Common myeloid progenitor, CD34-positive (primary cell): ENCODE data around the gene PTH.
A peak's percentile ranks its signal among the peaks of the same experiment; 100 is the strongest.

Source experiments
- CTCF ChIA-PET: fragments of 350-600 bp; sonication (Branson Sonifier 250); formaldehyde crosslinking; loops from one replicate; lab custom pipeline; 2021; ENCODE audit warnings: antibody characterized with exemption; lab: Charles Lee
- POLR2A ChIA-PET: fragments of 350-600 bp; sonication (Branson Sonifier 250); formaldehyde crosslinking; loops from one replicate; lab custom pipeline; 2021; ENCODE audit warnings: antibody characterized with exemption; lab: Charles Lee
- DNase-seq, 3 donors: peaks; one replicate each; pipeline versions ENCODE4 v3.0.0 to v3.0.0-alpha.2; 2013
- H3K27ac ChIP-seq, 2 experiments: 1 replicate in 1 of 2; 2 replicates in 1 of 2; pipeline ENCODE4 v1.7.0; 2013; ENCODE audit warnings: inconsistent platforms in 2 of 2, low read length in 2 of 2, mild to moderate bottlenecking in 2 of 2, low read depth in 1 of 2, moderate library complexity in 1 of 2; ENCODE audit not compliant: severe bottlenecking in 2 of 2, insufficient read depth in 1 of 2, poor library complexity in 1 of 2
- H3K27me3 ChIP-seq, 5 experiments: replicated peaks in 2 of 5; 1 replicate in 3 of 5; 2 replicates in 2 of 5; pipeline versions ENCODE4 v1.6.1 to v1.7.0; 2013; ENCODE audit warnings: low read length in 4 of 5, mild to moderate bottlenecking in 2 of 5, moderate library complexity in 2 of 5, inconsistent platforms in 1 of 5; ENCODE audit not compliant: insufficient read depth in 5 of 5, control insufficient read depth in 4 of 5
- H3K36me3 ChIP-seq, 4 experiments: 1 replicate in 2 of 4; 2 replicates in 2 of 4; pipeline versions ENCODE4 v1.6.1 to v1.7.0; 2013; ENCODE audit warnings: low read length in 3 of 4, control low read depth in 1 of 4, mild to moderate bottlenecking in 1 of 4; ENCODE audit not compliant: control insufficient read depth in 4 of 4, insufficient read depth in 4 of 4
- H3K4me1 ChIP-seq, 4 experiments: 1 replicate in 3 of 4; 2 replicates in 1 of 4; pipeline versions ENCODE4 v1.6.1 to v1.7.1; 2013; ENCODE audit warnings: low read length in 3 of 4, mild to moderate bottlenecking in 3 of 4, control low read depth in 1 of 4, inconsistent platforms in 1 of 4, moderate library complexity in 1 of 4; ENCODE audit not compliant: control insufficient read depth in 4 of 4, insufficient read depth in 4 of 4; ENCODE audit errors: control extremely low read depth in 1 of 4
- H3K4me3 ChIP-seq, 7 experiments: 1 replicate in 4 of 7; 2 replicates in 3 of 7; pipeline versions ENCODE4 v1.5.1 to v1.7.0; 2013; ENCODE audit warnings: mild to moderate bottlenecking in 7 of 7, low read length in 6 of 7, moderate library complexity in 6 of 7, inconsistent platforms in 2 of 7, low read depth in 2 of 7, control low read depth in 1 of 7; ENCODE audit not compliant: insufficient read depth in 4 of 7, control insufficient read depth in 1 of 7; ENCODE audit errors: extremely low read depth in 1 of 7
- H3K9me3 ChIP-seq, 5 experiments: 1 replicate in 4 of 5; 2 replicates in 1 of 5; pipeline versions ENCODE4 v1.6.1 to v1.7.1; 2013; ENCODE audit warnings: low read length in 4 of 5, mild to moderate bottlenecking in 2 of 5, inconsistent platforms in 1 of 5, low read depth in 1 of 5, moderate library complexity in 1 of 5; ENCODE audit not compliant: control insufficient read depth in 4 of 5, insufficient read depth in 2 of 5; ENCODE audit errors: control extremely low read depth in 1 of 5
- WGBS: methylation state at CpG from one replicate; pipeline ENCODE4 v1.1.5; 2013; ENCODE audit not compliant: insufficient coverage; 5-methylcytosine and 5-hydroxymethylcytosine counted together

Gene PTH

GRCh38 chr11:13461291-13461690 is 34.5 kb downstream of the PTH start:
- no peak overlapping the region for H3K27ac ChIP-seq
- H3K27me3 ChIP-seq = no peaks in the 10 kb centered on the region
- H3K9me3 ChIP-seq = no peaks in the 10 kb centered on the region
- POLR2A ChIA-PET = interaction anchor here (0.6 kb wide), 1 partner anchor 483 kb away, joined by 4 read pairs; no protein-coding TSS in a partner anchor
- no peaks in the 10 kb centered on the region for H3K36me3 ChIP-seq
- 100% methylated on average over 2 of the region's 3 CpGs for WGBS
- H3K4me3 ChIP-seq = no peak overlapping the region
- CTCF ChIA-PET = no interaction called here
- no peak for DNase-seq
- peaks cover 4 to 19% (median 14%) of the 10 kb centered on the region in 4 experiments for H3K4me1 ChIP-seq

- Histone ChIP-seq H3K27me3 (no peaks in the 10 kb centered on the region), H3K27ac (no peak overlapping the region), H3K4me1 (peaks cover 0 to 11% (median 3%) of the 10 kb centered on the region in 4 experiments), H3K4me3 (no peak overlapping the region), H3K36me3 (peaks cover 2 to 9% (median 4%) of the 10 kb centered on the region in 4 experiments), H3K9me3 (peaks cover 0 to 25% (median 6%) of the 10 kb centered on the region in 5 experiments)
- POLR2A ChIA-PET = no interaction called here
- CTCF ChIA-PET = interaction anchor here (1.0 kb wide), 2 partner anchors 17 to 267 kb away, joined by 3 read pairs; no protein-coding TSS in a partner anchor
- DNase-seq = no peak
- 100% methylated on average over 2 of the region's 2 CpGs for WGBS
Measured at GRCh38 chr11:13450832-13451397, 44.9 kb downstream of the PTH start.

GRCh38 chr11:13449522-13449921 is 46.3 kb downstream of the PTH start:
- H3K4me1 ChIP-seq = peaks cover 0 to 11% (median 3%) of the 10 kb centered on the region in 4 experiments
- no peak for DNase-seq
- peaks cover 2 to 9% (median 4%) of the 10 kb centered on the region in 4 experiments for H3K36me3 ChIP-seq
- H3K9me3 ChIP-seq = peaks cover 0 to 25% (median 6%) of the 10 kb centered on the region in 5 experiments
- WGBS = no CpG with 5 or more reads among the region's 1 CpG
- no peak overlapping the region for H3K4me3 ChIP-seq
- no peaks in the 10 kb centered on the region for H3K27me3 ChIP-seq
- H3K27ac ChIP-seq = no peak overlapping the region
- ChIA-PET CTCF (no interaction called here), POLR2A (interaction anchor here (0.7 kb wide), 1 partner anchor 403 kb away, joined by 5 read pairs; no protein-coding TSS in a partner anchor)

DNA sequence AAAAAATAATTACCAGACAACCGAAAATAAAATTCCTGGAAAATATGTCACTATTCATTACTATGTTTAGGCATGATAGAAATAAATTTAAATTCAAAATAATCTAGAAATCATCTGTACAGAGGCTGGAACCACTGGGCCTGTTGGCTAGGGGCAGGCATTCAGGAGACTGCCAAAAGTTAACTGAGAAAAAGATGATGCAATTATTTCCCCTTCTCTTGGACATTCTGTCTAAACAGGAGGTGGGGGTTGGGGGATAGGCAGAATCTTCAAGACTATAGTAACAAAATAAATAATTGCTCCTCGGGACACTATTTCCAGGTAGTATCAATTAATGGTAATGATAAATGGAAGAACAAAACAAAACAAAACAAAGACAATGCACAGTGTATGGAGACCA is 46.9 kb downstream of the PTH start:
- DNase-seq = peak; percentile 7 to 68 (median 33)
- no CpG with 5 or more reads among the region's 2 CpGs for WGBS
- no peaks in the 10 kb centered on the region for H3K27me3 ChIP-seq
- ChIA-PET POLR2A (no interaction called here), CTCF (no interaction called here)
- H3K36me3 ChIP-seq = peaks cover 2 to 9% (median 4%) of the 10 kb centered on the region in 4 experiments
- peaks cover 0 to 11% (median 3%) of the 10 kb centered on the region in 4 experiments for H3K4me1 ChIP-seq
- H3K4me3 ChIP-seq = no peak overlapping the region
- H3K9me3 ChIP-seq = peaks cover 0 to 25% (median 6%) of the 10 kb centered on the region in 5 experiments
- H3K27ac ChIP-seq = no peak overlapping the region

GRCh38 chr11:13446444-13446843 is 49.4 kb downstream of the PTH start:
- no peak for DNase-seq
- Histone ChIP-seq H3K4me1 (peaks cover 0 to 11% (median 3%) of the 10 kb centered on the region in 4 experiments), H3K27ac (no peak overlapping the region), H3K9me3 (peaks cover 0 to 16% (median 6%) of the 10 kb centered on the region in 5 experiments), H3K4me3 (no peak overlapping the region), H3K36me3 (peaks cover 2 to 6% (median 3%) of the 10 kb centered on the region in 4 experiments), H3K27me3 (no peaks in the 10 kb centered on the region)
- ChIA-PET POLR2A (no interaction called here), CTCF (no interaction called here)

- WGBS = no CpG with 5 or more reads among the region's 2 CpGs
- Histone ChIP-seq H3K4me1 (peaks cover 0 to 11% (median 3%) of the 10 kb centered on the region in 4 experiments), H3K36me3 (peaks cover 0 to 2% (median 0%) of the 10 kb centered on the region in 4 experiments), H3K4me3 (no peak overlapping the region), H3K27ac (no peak overlapping the region), H3K9me3 (peaks cover 0 to 8% (median 0%) of the 10 kb centered on the region in 5 experiments), H3K27me3 (no peaks in the 10 kb centered on the region)
- CTCF ChIA-PET = no interaction called here
- DNase-seq = no peak
- POLR2A ChIA-PET = no interaction called here
Measured at GRCh38 chr11:13445588-13445987, 50.2 kb downstream of the PTH start.
